HEK293 (cell line): ENCODE results near the gene FAM110D.

Experiments
- CTCF ChIA-PET: fragments of 350-600 bp; formaldehyde crosslinking; extraction: SDS; loops from one replicate; lab custom pipeline; 2021; ENCODE audit warnings: antibody characterized with exemption; lab: Yijun Ruan, JAX
- POLR2A ChIA-PET: fragments of 300-600 bp; formaldehyde crosslinking; extraction: SDS; loops from one replicate; lab custom pipeline; 2020; ENCODE audit warnings: antibody characterized with exemption, inconsistent platforms; lab: Yijun Ruan, JAX
- H3K27ac ChIP-seq: fragments of 200-500 bp; sonication (Bioruptor generic); 2 replicates; pipeline ENCODE4 v1.5.1; 2014; ENCODE audit warnings: low read depth, low read length, control low read depth, inconsistent platforms; ENCODE audit errors: extremely low read depth
- H3K36me3 ChIP-seq, 2 experiments: fragments of 200-500 bp in 1 of 2; sonication (Bioruptor generic) in 1 of 2; 1 replicate in 1 of 2; 2 replicates in 1 of 2; pipeline ENCODE4 v1.5.1; 2014 to 2017; ENCODE audit warnings: inconsistent platforms in 2 of 2, low read length in 2 of 2; ENCODE audit not compliant: control insufficient read depth in 2 of 2, insufficient read depth in 1 of 2
- H3K4me1 ChIP-seq: fragments of 200-500 bp; sonication (Bioruptor generic); 2 replicates; pipeline ENCODE4 v1.5.1; 2014; ENCODE audit warnings: mild to moderate bottlenecking, low read length, inconsistent platforms; ENCODE audit not compliant: control insufficient read depth, insufficient read depth
- H3K4me3 ChIP-seq: 2 replicates; pipeline ENCODE4 v1.5.1; 2011; ENCODE audit warnings: low read depth, mild to moderate bottlenecking, control low read depth, low read length, moderate library complexity
- H3K9me3 ChIP-seq: fragments of 200-500 bp; sonication (Bioruptor generic); 2 replicates; pipeline ENCODE4 v1.5.1; 2014; ENCODE audit warnings: low read depth, low read length, inconsistent platforms; ENCODE audit not compliant: control insufficient read depth, insufficient read depth
- PRDM6 ChIP-seq: fragments of 450-650 bp; formaldehyde crosslinking; IDR thresholded peaks from 2 replicates; pipeline ENCODE4 v1.5.1; 2017; ENCODE audit warnings: missing biosample characterization, missing genetic modification characterization
- RBAK ChIP-seq: fragments of 450-650 bp; formaldehyde crosslinking; IDR thresholded peaks from 2 replicates; pipeline ENCODE4 v1.5.1; 2016; ENCODE audit warnings: missing biosample characterization, missing genetic modification characterization
- ZFP69B ChIP-seq: fragments of 450-650 bp; formaldehyde crosslinking; IDR thresholded peaks from 2 replicates; pipeline ENCODE4 v1.5.1; 2016; ENCODE audit warnings: missing biosample characterization, missing genetic modification characterization
- ZNF121 ChIP-seq: fragments of 450-650 bp; formaldehyde crosslinking; IDR thresholded peaks from 2 replicates; pipeline ENCODE4 v1.5.1; 2016; ENCODE audit warnings: missing biosample characterization, missing genetic modification characterization
- ZNF362 ChIP-seq: fragments of 450-650 bp; formaldehyde crosslinking; IDR thresholded peaks from 2 replicates; pipeline ENCODE4 v1.5.1; 2016; ENCODE audit warnings: missing biosample characterization, missing genetic modification characterization

The FAM110D gene

DNA sequence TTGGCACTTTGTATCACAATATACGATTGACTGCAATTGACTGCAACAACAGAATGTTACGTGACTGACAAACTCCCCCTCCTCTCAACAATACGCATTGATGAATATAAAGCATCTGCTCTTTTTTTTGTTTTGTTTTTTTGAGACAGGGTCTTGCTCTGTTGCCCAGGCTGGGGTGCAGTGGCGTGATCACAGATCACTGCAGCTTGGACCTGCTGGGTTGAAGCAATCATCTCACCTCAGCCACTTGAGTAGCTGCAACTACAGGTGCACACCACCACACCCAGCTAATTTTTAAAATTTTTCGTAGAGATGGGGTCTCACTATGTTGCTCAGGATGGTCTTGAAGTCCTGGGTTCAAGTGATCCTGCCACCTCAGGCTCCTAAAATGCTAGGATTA lies 53.8 kb downstream of the FAM110D start:
- no peak overlapping the region for H3K4me3 ChIP-seq
- TF ChIP-seq ZNF121 (peak; percentile 92), PRDM6 (tag by site-specific recombination) (no peak)
- TF ChIP-seq, all 188 proteins: peak for 1
- Histone ChIP-seq H3K27ac (no peak overlapping the region), H3K36me3 (no peaks in the 10 kb centered on the region), H3K4me1 (no peaks in the 10 kb centered on the region), H3K9me3 (no peaks in the 10 kb centered on the region)
- CTCF ChIA-PET, result interaction anchor here (0.6 to 1.7 kb wide), 5 partner anchors 9 to 870 kb away, joined by 3 to 5 read pairs (median 4); partner anchors contain the start of genes CEP85 and ZNF593
- POLR2A ChIA-PET, result no interaction called here

DNA sequence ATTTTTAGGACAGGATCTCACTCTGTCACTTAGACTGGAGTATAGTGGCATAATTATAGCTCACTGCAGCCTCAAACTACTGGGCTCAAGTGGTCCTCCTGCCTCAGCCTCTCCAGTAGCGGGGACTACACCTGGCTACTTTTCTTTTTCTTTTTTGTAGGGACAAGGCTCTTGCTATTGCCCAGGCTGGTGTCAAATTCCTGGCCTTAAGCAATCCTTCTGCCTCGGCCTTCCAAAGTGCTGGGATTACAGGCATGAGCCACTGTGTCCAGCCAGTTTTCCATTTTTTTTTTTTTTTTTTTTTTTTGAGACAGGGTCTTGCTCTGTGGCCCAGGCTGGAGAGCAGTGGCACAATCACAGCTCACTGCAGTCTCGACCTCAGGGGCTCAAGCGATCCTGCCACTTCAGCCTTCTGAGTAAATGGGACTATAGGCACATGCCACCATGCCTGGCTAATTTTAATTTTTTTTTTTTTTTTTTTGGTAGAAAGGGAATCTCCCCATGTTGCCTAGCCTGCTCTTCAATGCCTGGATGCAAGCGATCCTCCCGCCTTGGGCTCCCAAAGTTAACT lies 54.5 kb downstream of the FAM110D start:
- no peaks in the 10 kb centered on the region for H3K4me1 ChIP-seq
- H3K9me3 ChIP-seq, result no peaks in the 10 kb centered on the region
- TF ChIP-seq RBAK (tag by site-specific recombination) (no peak), ZNF362 (0 out of 2 replicates have a peak, but pooled peaks have one; percentile 57), ZFP69B (no peak)
- ChIA-PET CTCF (interaction anchor here (0.6 to 1.7 kb wide), 2 partner anchors 20 to 108 kb away, joined by 4 to 5 read pairs; partner anchors contain the start of gene CEP85), POLR2A (no interaction called here)
- H3K36me3 ChIP-seq, result no peaks in the 10 kb centered on the region
- no peak overlapping the region for H3K27ac ChIP-seq
- H3K4me3 ChIP-seq, result no peak overlapping the region
